Measurements from ENCODE around the gene ATP2B3. TPM values are rescaled to one million over a fixed set of nuclear protein-coding genes. Genes with fewer than 3 reads are reported as not detected.

ATP2B3 gene
- total and polyA plus RNA-seq, 10 of the 15 experiments (the other 5 are each of a cell fraction or from before 2014, with no cell fraction given): 0.01 TPM; not detected in 9

- ChIA-PET CTCF (no interaction called here), SMC1A (ENCODE audit: uncharacterized antibody, unreplicated experiment) (no interaction called here), RAD21 (ENCODE audit: unreplicated experiment) (no interaction called here), POLR2A (no interaction called here)
- FAIRE-seq: no peak
- no peak for TF ChIP-seq TCF7 (IDR thresholded peaks at IDR 0.05; ENCODE audit: borderline replicate concordance)
- TF ChIP-seq KAT2A (conservative IDR thresholded peaks at IDR 0.05; ENCODE audit: control insufficient read depth, low read depth, low read length): no peak
- TF ChIP-seq ATF3 (IDR thresholded peaks at IDR 0.05; ENCODE audit: borderline replicate concordance, extremely low read depth, low read depth, low read length): no peak
- no peak for TF ChIP-seq E4F1 (IDR thresholded peaks at IDR 0.05; ENCODE audit: borderline replicate concordance, partially characterized antibody)
- H3K36me3 ChIP-seq (ENCODE audit: control insufficient read depth in 2 of 2, insufficient read depth in 2 of 2, low read length in 1 of 2): no peaks in the 10 kb centered on the region
- in situ Hi-C loops (cut with MboI) (no loop called here), intact Hi-C loops (cut with micrococcal nuclease; ENCODE audit: unreplicated experiment) (no loop called here)
- no peak for ATAC-seq
- no peak overlapping the region for H3K4me2 ChIP-seq (ENCODE audit: control insufficient read depth, insufficient read depth)
- H3K27ac ChIP-seq (ENCODE audit: control insufficient read depth, insufficient read depth): no peak overlapping the region
- H3K4me3 ChIP-seq: no peak overlapping the region
- no peaks in the 10 kb centered on the region for H3K4me1 ChIP-seq (ENCODE audit: control insufficient read depth, insufficient read depth, low read length)
- H3K9ac ChIP-seq (ENCODE audit: control insufficient read depth, insufficient read depth, low read length): no peak overlapping the region
- no peaks in the 10 kb centered on the region; the same call in 2 of the 3 replicates for H3K9me3 ChIP-seq (replicated peaks; ENCODE audit: control insufficient read depth, insufficient read depth, low read length)
- H3K27me3 ChIP-seq (replicated peaks in 1 of 2; ENCODE audit: control insufficient read depth in 2 of 2, insufficient read depth in 2 of 2, low read length in 1 of 2): no peaks in the 10 kb centered on the region
- H4K20me1 ChIP-seq (ENCODE audit: control insufficient read depth, insufficient read depth): no peaks in the 10 kb centered on the region
- no TSS peak for BruUV-seq (replicated peaks)
- 60% methylated on average over 41 of the region's 70 CpGs for WGBS (ENCODE audit: insufficient coverage, insufficient replicate concordance, low lambda C conversion rate, missing lambda C conversion rate)
- no peak for DNase-seq (ENCODE audit: low read depth, low spot score)
- no peak overlapping the region for H2AFZ ChIP-seq (ENCODE audit: control insufficient read depth, low read depth, low read length)
- H3K79me2 ChIP-seq (ENCODE audit: control insufficient read depth, insufficient read depth, low read length): no peaks in the 10 kb centered on the region
Observed at GRCh38 chrX:153517946-153518834, 748 bp downstream of the ATP2B3 start.

Data from GM12878 (cell line).